ENCODE results near the gene NAA60.
"Not testable (repeated sequence)": the region's sequence is repeated elsewhere in the genome, so short reads cannot be mapped to it uniquely, and the experiment has no call there.

Gene NAA60

GRCh38 chr16:3484318-3485096 is 41.0 kb downstream of the NAA60 start:
- no peak for DNase-seq

- DNase-seq, result no peak
Observed at GRCh38 chr16:3485097-3485745, 41.7 kb downstream of the NAA60 start.

- DNase-seq, result no peak
Observed at GRCh38 chr16:3485821-3486505, 42.5 kb downstream of the NAA60 start.

GRCh38 chr16:3486506-3487215 is 43.2 kb downstream of the NAA60 start:
- no peak for DNase-seq

- no peak for DNase-seq
Observed at GRCh38 chr16:3487521-3488410, 44.3 kb downstream of the NAA60 start.

- no peak for DNase-seq
Observed at GRCh38 chr16:3488801-3489200, 45.3 kb downstream of the NAA60 start.

- no peak for DNase-seq
Observed at GRCh38 chr16:3490911-3491629, 47.6 kb downstream of the NAA60 start.

GRCh38 chr16:3492356-3492755 is 48.9 kb downstream of the NAA60 start:
- DNase-seq, result no peak

GRCh38 chr16:3494386-3494973 is 51.0 kb downstream of the NAA60 start:
- DNase-seq, result no peak

GRCh38 chr16:3495176-3495575 is 51.7 kb downstream of the NAA60 start, which contains the start of gene C16orf90:
TSS of gene C16orf90 (minus strand) at chr16:3495489. CDS start at chr16:3495421, 68 bp downstream.
- no peak for DNase-seq

- no peak for DNase-seq
Observed at GRCh38 chr16:3496386-3496785, 52.9 kb downstream of the NAA60 start.

- no peak for DNase-seq
Observed at GRCh38 chr16:3497771-3498170, 54.3 kb downstream of the NAA60 start.

GRCh38 chr16:3498988-3499387 is 55.5 kb downstream of the NAA60 start:
- no peak for DNase-seq

- not testable (repeated sequence) for DNase-seq
Observed at GRCh38 chr16:3501412-3501761, 57.9 kb downstream of the NAA60 start.

- DNase-seq, result no peak
Observed at GRCh38 chr16:3501783-3502400, 58.4 kb downstream of the NAA60 start.

- DNase-seq, result peak; percentile 81 to 87
Observed at GRCh38 chr16:3503523-3503922, 60.0 kb downstream of the NAA60 start.

- no peak for DNase-seq
Observed at GRCh38 chr16:3508736-3509135, 65.3 kb downstream of the NAA60 start.

- DNase-seq, result peak; percentile 61 to 82
Observed at GRCh38 chr16:3509470-3509928, 66.0 kb downstream of the NAA60 start.

GRCh38 chr16:3510416-3510815 is 66.9 kb downstream of the NAA60 start:
- no peak for DNase-seq

Data from CD4-positive, alpha-beta T cell treated with Interferon alpha-2 for 1 hour (primary cell).